Measurements from ENCODE around the gene BAAT.

BAAT gene

GRCh38 chr9:101398068-101398929 is 13.5 kb upstream of the BAAT start, which contains the start of the genes MRPL50 and ZNF189:
Gene MRPL50, minus strand, starts transcription at chr9:101398618. Its CDS starts 26 bp downstream, at chr9:101398592.
Gene ZNF189, plus strand, starts transcription at chr9:101398851. Its CDS starts 306 bp downstream, at chr9:101399157.
- peak; percentile 99 for DNase-seq (ENCODE audit: low spot score)

- no peak for DNase-seq (ENCODE audit: low spot score)
Measured at GRCh38 chr9:101397746-101398067, 12.9 kb upstream of the BAAT start.

GRCh38 chr9:101394687-101395086 is 9.9 kb upstream of the BAAT start:
- no peak for DNase-seq (ENCODE audit: low spot score)

GRCh38 chr9:101393135-101393534 is 8.3 kb upstream of the BAAT start:
- DNase-seq (ENCODE audit: low spot score): no peak

GRCh38 chr9:101388507-101388993 is 3.7 kb upstream of the BAAT start:
- DNase-seq (ENCODE audit: low spot score): no peak

- DNase-seq (ENCODE audit: low spot score): peak; percentile 63
Measured at GRCh38 chr9:101387871-101388506, 3.2 kb upstream of the BAAT start.

- no peak for DNase-seq (ENCODE audit: low spot score)
Measured at GRCh38 chr9:101383361-101383760, 1.4 kb downstream of the BAAT start.

GRCh38 chr9:101381833-101382342 is 2.9 kb downstream of the BAAT start:
- DNase-seq (ENCODE audit: low spot score): no peak

- DNase-seq (ENCODE audit: low spot score): no peak
Measured at GRCh38 chr9:101381118-101381517, 3.7 kb downstream of the BAAT start.

GRCh38 chr9:101380295-101380694 is 4.5 kb downstream of the BAAT start:
- no peak for DNase-seq (ENCODE audit: low spot score)

- DNase-seq (ENCODE audit: low spot score): no peak
Measured at GRCh38 chr9:101376111-101376848, 8.5 kb downstream of the BAAT start.

- DNase-seq (ENCODE audit: low spot score): no peak
Measured at GRCh38 chr9:101375546-101375945, 9.3 kb downstream of the BAAT start.

- no peak for DNase-seq (ENCODE audit: low spot score)
Measured at GRCh38 chr9:101372327-101373118, 12.3 kb downstream of the BAAT start.

- DNase-seq (ENCODE audit: low spot score): no peak
Measured at GRCh38 chr9:101371813-101372212, 13.0 kb downstream of the BAAT start.

- no peak for DNase-seq (ENCODE audit: low spot score)
Measured at GRCh38 chr9:101369884-101370531, 14.8 kb downstream of the BAAT start.

GRCh38 chr9:101369286-101369685 is 15.5 kb downstream of the BAAT start:
- no peak for DNase-seq (ENCODE audit: low spot score)

GRCh38 chr9:101367323-101367722 is 17.5 kb downstream of the BAAT start:
- no peak for DNase-seq (ENCODE audit: low spot score)

GRCh38 chr9:101366038-101366756 is 18.6 kb downstream of the BAAT start:
- no peak for DNase-seq (ENCODE audit: low spot score)

- DNase-seq (ENCODE audit: low spot score): no peak
Measured at GRCh38 chr9:101365181-101365580, 19.6 kb downstream of the BAAT start.

GRCh38 chr9:101362450-101362849 is 22.4 kb downstream of the BAAT start:
- no peak for DNase-seq (ENCODE audit: low spot score)

Measured in hematopoietic multipotent progenitor cell treated with erythropoietin and hydrocortisone succinate and interleukin-3 and kit ligand, for 15 days (in vitro differentiated cells).